A673 (cell line): ENCODE results near the gene MT1B.

Experiments used
- EZH2 ChIP-seq: fragments of 200-600 bp; sonication (generic); IDR thresholded peaks from 2 replicates; pipeline ENCODE4 v1.6.1; 2017; ENCODE audit warnings: borderline replicate concordance, low read depth, mild to moderate bottlenecking, mixed read lengths, antibody characterized with exemption, low read length; ENCODE audit not compliant: poor library complexity, severe bottlenecking
- TF ChIP-seq, protein P1 (sequence below): fragments of 300-800, 200-600 bp; sonication (generic); conservative IDR thresholded peaks from 2 replicates; pipeline ENCODE4 v1.5.1; 2017; ENCODE audit warnings: low read depth, mild to moderate bottlenecking, antibody characterized with exemption, low read length, moderate library complexity, mixed read lengths

DNA sequence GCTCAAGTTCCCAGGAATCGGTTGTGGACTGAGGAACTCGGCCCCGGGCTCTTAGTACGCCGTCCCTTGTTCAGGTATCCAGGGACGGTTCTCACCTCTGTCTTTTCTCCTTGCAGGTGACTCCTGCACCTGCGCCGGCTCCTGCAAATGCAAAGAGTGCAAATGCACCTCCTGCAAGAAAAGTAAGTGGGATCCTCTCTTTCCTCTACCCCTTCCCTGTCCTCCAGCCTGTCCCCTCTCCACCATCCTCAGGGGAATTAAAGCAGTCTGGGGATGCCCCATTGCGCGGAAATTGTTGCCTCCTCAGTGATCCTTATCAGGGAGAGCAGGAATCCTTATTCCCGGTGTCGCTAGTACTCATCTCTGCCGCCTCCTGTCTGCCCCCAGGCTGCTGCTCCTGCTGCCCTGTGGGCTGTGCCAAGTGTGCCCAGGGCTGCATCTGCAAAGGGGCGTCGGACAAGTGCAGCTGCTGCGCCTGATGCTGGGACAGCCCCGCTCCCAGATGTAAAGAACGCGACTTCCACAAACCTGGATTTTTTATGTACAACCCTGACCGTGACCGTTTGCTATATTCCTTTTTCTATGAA lies 42.7 kb upstream of the MT1B start:
- TF ChIP-seq, protein P1, sequence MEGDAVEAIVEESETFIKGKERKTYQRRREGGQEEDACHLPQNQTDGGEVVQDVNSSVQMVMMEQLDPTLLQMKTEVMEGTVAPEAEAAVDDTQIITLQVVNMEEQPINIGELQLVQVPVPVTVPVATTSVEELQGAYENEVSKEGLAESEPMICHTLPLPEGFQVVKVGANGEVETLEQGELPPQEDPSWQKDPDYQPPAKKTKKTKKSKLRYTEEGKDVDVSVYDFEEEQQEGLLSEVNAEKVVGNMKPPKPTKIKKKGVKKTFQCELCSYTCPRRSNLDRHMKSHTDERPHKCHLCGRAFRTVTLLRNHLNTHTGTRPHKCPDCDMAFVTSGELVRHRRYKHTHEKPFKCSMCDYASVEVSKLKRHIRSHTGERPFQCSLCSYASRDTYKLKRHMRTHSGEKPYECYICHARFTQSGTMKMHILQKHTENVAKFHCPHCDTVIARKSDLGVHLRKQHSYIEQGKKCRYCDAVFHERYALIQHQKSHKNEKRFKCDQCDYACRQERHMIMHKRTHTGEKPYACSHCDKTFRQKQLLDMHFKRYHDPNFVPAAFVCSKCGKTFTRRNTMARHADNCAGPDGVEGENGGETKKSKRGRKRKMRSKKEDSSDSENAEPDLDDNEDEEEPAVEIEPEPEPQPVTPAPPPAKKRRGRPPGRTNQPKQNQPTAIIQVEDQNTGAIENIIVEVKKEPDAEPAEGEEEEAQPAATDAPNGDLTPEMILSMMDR = no peak
- TF ChIP-seq EZH2 = no peak
